Endothelial cell of umbilical vein (primary cell): Measurements from ENCODE around the gene RGS7. TPM values are rescaled to one million over a fixed set of nuclear protein-coding genes. Genes with fewer than 3 reads are reported as not detected.

Experiments used
- BruUV-seq: library from RNA; stranded (reverse); fragments of 400-500 nt; replicated peaks from 2 replicates; lab custom pipeline; 2021; lab: Mats Ljungman, UMichigan
- CTCF ChIA-PET: fragments of 300-600, 350-600 bp; sonication (Branson Sonifier 250); formaldehyde crosslinking; loops from one replicate; lab custom pipeline; 2021; ENCODE audit warnings: antibody characterized with exemption, inconsistent platforms; lab: Charles Lee
- POLR2A ChIA-PET: fragments of 300-600, 350-600 bp; sonication (Branson Sonifier 250); formaldehyde crosslinking; loops from one replicate; lab custom pipeline; 2021; ENCODE audit warnings: antibody characterized with exemption, inconsistent platforms; lab: Charles Lee
- DNase-seq: peaks from one replicate; pipeline ENCODE4 v3.0.0-alpha.2; 2011; ENCODE audit warnings: low read depth, low spot score
- FAIRE-seq: peaks from 2 replicates; lab custom pipeline; 2011; peaks lifted over from hg19 to GRCh38; lab: Jason Lieb, UNC
- H2AFZ ChIP-seq: 2 replicates; pipeline ENCODE4 v1.6.0; 2012; ENCODE audit warnings: low read depth, low read length, control low read depth, inconsistent platforms
- H3K27ac ChIP-seq: 2 replicates; pipeline ENCODE4 v1.5.1; 2011; ENCODE audit warnings: low read depth, mild to moderate bottlenecking, control low read depth, low read length, moderate library complexity; ENCODE audit not compliant: insufficient read depth
- H3K27me3 ChIP-seq, 2 experiments: 2 replicates each; pipeline versions ENCODE4 v1.6.0 to v1.6.1; 2011; ENCODE audit warnings: low read length in 2 of 2, mixed read lengths in 1 of 2; ENCODE audit not compliant: control insufficient read depth in 2 of 2, insufficient read depth in 2 of 2
- H3K36me3 ChIP-seq, 2 experiments: 2 replicates in 1 of 2; 3 replicates in 1 of 2; pipeline ENCODE4 v1.5.1; 2011; ENCODE audit warnings: low read length in 2 of 2, mild to moderate bottlenecking in 1 of 2, moderate library complexity in 1 of 2; ENCODE audit not compliant: control insufficient read depth in 2 of 2, insufficient read depth in 2 of 2; ENCODE audit errors: extremely low read depth in 1 of 2
- H3K4me1 ChIP-seq: 3 replicates; pipeline ENCODE4 v1.5.1; 2011; ENCODE audit warnings: mild to moderate bottlenecking, low read length; ENCODE audit not compliant: control insufficient read depth, insufficient read depth; ENCODE audit errors: extremely low read depth
- H3K4me2 ChIP-seq: 2 replicates; pipeline ENCODE4 v1.6.1; 2011; ENCODE audit warnings: low read length, control low read depth, mixed read lengths; ENCODE audit not compliant: insufficient read depth
- H3K4me3 ChIP-seq, 3 experiments: fragments of 200-600 bp in 1 of 3; sonication (generic), shearing (Covaris generic) in 1 of 3; replicated peaks in 1 of 3; 2 replicates each; pipeline ENCODE4 v1.5.1; 2011 to 2016; ENCODE audit warnings: control low read depth in 3 of 3, low read length in 3 of 3, mild to moderate bottlenecking in 2 of 3, inconsistent platforms in 1 of 3, low read depth in 1 of 3, moderate library complexity in 1 of 3; ENCODE audit not compliant: insufficient read depth in 1 of 3
- H3K79me2 ChIP-seq: 2 replicates; pipeline ENCODE4 v1.6.0; 2012; ENCODE audit warnings: low read length, inconsistent platforms; ENCODE audit not compliant: control insufficient read depth, insufficient read depth
- H3K9ac ChIP-seq: replicated peaks from 2 replicates; pipeline ENCODE3; 2011; ENCODE audit warnings: low read length, control low read depth; ENCODE audit not compliant: insufficient read depth; ENCODE audit errors: extremely low read depth
- H3K9me1 ChIP-seq: replicated peaks from 3 replicates; pipeline ENCODE4 v1.6.0; 2011; ENCODE audit warnings: mild to moderate bottlenecking, low read length; ENCODE audit not compliant: control insufficient read depth, insufficient read depth; ENCODE audit errors: extremely low read depth
- H3K9me3 ChIP-seq: replicated peaks from 2 replicates; pipeline ENCODE4 v1.5.1; 2012; ENCODE audit warnings: low read length, inconsistent platforms; ENCODE audit not compliant: control insufficient read depth, insufficient read depth
- H4K20me1 ChIP-seq: replicated peaks from 2 replicates; pipeline ENCODE3; 2011; ENCODE audit warnings: mild to moderate bottlenecking, low read length; ENCODE audit not compliant: control insufficient read depth, insufficient read depth; ENCODE audit errors: extremely low read depth
- CTCF ChIP-seq, 2 donors: IDR thresholded peaks; 1 replicate in 1 of 2; 2 replicates in 1 of 2; pipeline ENCODE4 v1.5.1; 2011; ENCODE audit warnings: low read length in 2 of 2, mild to moderate bottlenecking in 2 of 2, moderate library complexity in 2 of 2, control low read depth in 1 of 2, inconsistent platforms in 1 of 2, low read depth in 1 of 2; ENCODE audit not compliant: insufficient read depth in 1 of 2; ENCODE audit errors: extremely low read depth in 1 of 2
- EZH2 ChIP-seq: IDR thresholded peaks from 2 replicates; pipeline ENCODE4 v1.6.1; 2012; ENCODE audit warnings: borderline replicate concordance, low read depth, mild to moderate bottlenecking, moderate library complexity, low read length, inconsistent platforms; ENCODE audit not compliant: severe bottlenecking
- FOS ChIP-seq: IDR thresholded peaks from 2 replicates; pipeline ENCODE4 v1.6.1; 2011; ENCODE audit warnings: mild to moderate bottlenecking, low read length, moderate library complexity, borderline replicate concordance; ENCODE audit not compliant: insufficient read depth
- GATA2 ChIP-seq: IDR thresholded peaks from 2 replicates; pipeline ENCODE4 v1.7.0; 2011; ENCODE audit warnings: low read depth, mild to moderate bottlenecking, moderate library complexity, mixed read lengths, low read length; ENCODE audit not compliant: insufficient read length, insufficient read depth
- JUN ChIP-seq: IDR thresholded peaks from 2 replicates; pipeline ENCODE4 v1.6.1; 2011; ENCODE audit warnings: borderline replicate concordance, low read depth; ENCODE audit not compliant: insufficient read length, insufficient read depth
- MAX ChIP-seq: IDR thresholded peaks from 2 replicates; pipeline ENCODE4 v1.6.1; 2011; ENCODE audit not compliant: insufficient read depth, insufficient read length
- MYC ChIP-seq: IDR thresholded peaks from one replicate; pipeline ENCODE4 v1.6.1; 2011; ENCODE audit warnings: mild to moderate bottlenecking, low read depth, low read length
- POLR2A ChIP-seq: IDR thresholded peaks from 2 replicates; pipeline ENCODE4 v1.6.1; 2012; ENCODE audit warnings: low read depth, mild to moderate bottlenecking, control low read depth, low read length
- POLR2AphosphoS5 ChIP-seq: IDR thresholded peaks from 2 replicates; pipeline ENCODE4 v1.6.1; 2012; ENCODE audit warnings: low read depth, mild to moderate bottlenecking, control low read depth, low read length, moderate library complexity; ENCODE audit not compliant: insufficient read depth
- dilution Hi-C: fragments of 300-500 bp; cut with MboI; formaldehyde crosslinking; loops from one replicate; pipeline ENCODE4 v1.15.0; 2019; ENCODE audit warnings: low sequenced_read_pairs; ENCODE audit not compliant: extremely low pct_ligation_motif_present
- intact Hi-C: fragments of 100-400 bp; cut with micrococcal nuclease; formaldehyde crosslinking; loops from one replicate; pipeline ENCODE4 v1.10.0; 2022
- polyA plus RNA-seq, 4 experiments: library from polyadenylated mRNA; depleted of rRNA in 3 of 4; stranded (reverse) in 3 of 4; unstranded in 1 of 4; fragments of >200 nt; gene quantifications; 2 replicates each; pipeline versions ENCODE4 v1.2.1 to v1.2.3, GENCODE V29; 2011 to 2012; ENCODE audit warnings: missing spikeins in 1 of 4
- total RNA-seq: library from RNA; stranded (reverse); gene quantifications from 2 replicates; pipeline ENCODE4 v1.2.3, GENCODE V29; 2021

The RGS7 gene
- total and polyA plus RNA-seq, 2 donors (not counting 3 experiments of a cell fraction or from before 2014, with no cell fraction given), result 0.43 to 0.44 TPM

DNA sequence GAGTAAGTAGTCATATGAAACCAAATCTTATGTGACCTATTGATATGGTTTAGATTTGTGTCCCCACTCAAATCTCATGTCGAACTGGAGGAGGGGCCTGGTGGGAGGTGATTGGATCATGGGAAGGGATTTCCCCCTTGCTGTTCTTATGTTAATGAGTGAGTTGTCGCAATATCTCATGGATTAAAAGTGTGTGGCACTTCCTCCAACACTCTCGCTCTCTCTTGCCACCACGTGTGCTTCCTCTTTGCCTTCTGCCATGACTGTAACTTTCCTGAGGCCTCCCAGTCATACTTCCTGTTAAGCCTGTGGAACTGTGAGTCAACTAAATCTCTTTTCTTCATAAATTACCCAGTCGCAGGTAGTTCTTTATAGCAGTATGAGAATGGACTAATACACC lies 241.2 kb downstream of the RGS7 start:
- no peaks in the 10 kb centered on the region for H3K27me3 ChIP-seq
- no peaks in the 10 kb centered on the region for H3K4me1 ChIP-seq
- no peak overlapping the region for H2AFZ ChIP-seq
- H4K20me1 ChIP-seq, result no peaks in the 10 kb centered on the region
- no peak overlapping the region for H3K27ac ChIP-seq
- H3K9me3 ChIP-seq, result no peaks in the 10 kb centered on the region
- no peaks in the 10 kb centered on the region for H3K79me2 ChIP-seq
- DNase-seq (no peak), FAIRE-seq (no peak)
- TF ChIP-seq FOS, result peak; percentile 32
- no peak for TF ChIP-seq MYC
- TF ChIP-seq JUN, result no peak
- dilution Hi-C loops (no loop called here), intact Hi-C loops (no loop called here)
- no peak overlapping the region for H3K4me2 ChIP-seq
- ChIA-PET CTCF (no interaction called here), POLR2A (no interaction called here)
- H3K9me1 ChIP-seq, result no peaks in the 10 kb centered on the region
- no peaks in the 10 kb centered on the region for H3K36me3 ChIP-seq
- no TSS peak for BruUV-seq
- no peak overlapping the region for H3K9ac ChIP-seq
- H3K4me3 ChIP-seq, result no peak overlapping the region

DNA sequence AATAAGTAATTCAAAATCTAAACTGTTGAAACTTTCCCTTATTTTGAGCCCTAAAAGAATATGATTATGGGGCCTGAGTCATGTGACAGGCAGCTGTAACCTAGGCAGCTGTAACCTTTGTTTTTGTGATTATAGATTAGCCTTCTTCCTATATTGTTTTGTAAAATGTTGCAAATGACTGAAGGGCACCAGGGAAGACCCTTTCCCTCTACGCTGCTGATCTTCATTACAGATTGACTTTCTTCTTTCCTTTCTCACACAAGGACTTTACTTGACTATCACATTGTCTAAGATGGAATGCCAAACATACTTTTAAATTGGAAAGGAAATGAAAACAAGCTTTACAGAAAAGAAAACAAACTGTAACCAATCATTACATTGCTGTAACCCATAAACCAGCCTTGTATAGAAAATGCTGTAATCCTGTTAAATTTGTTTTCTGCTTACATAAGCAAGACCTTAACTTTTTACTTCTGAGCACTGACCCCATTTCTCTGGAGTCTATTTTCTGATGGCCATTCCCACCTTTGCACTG lies 242.2 kb downstream of the RGS7 start:
- ChIA-PET CTCF (no interaction called here), POLR2A (no interaction called here)
- Histone ChIP-seq H3K79me2 (no peaks in the 10 kb centered on the region), H3K4me3 (no peak overlapping the region), H3K9me1 (no peaks in the 10 kb centered on the region), H3K36me3 (no peaks in the 10 kb centered on the region), H3K27me3 (no peaks in the 10 kb centered on the region), H3K4me2 (no peak overlapping the region), H2AFZ (no peak overlapping the region), H3K4me1 (no peaks in the 10 kb centered on the region), H3K27ac (no peak overlapping the region), H3K9me3 (no peaks in the 10 kb centered on the region), H4K20me1 (no peaks in the 10 kb centered on the region), H3K9ac (no peak overlapping the region)
- DNase-seq, result no peak
- BruUV-seq, result no TSS peak
- TF ChIP-seq CTCF (IDR thresholded peaks at IDR 0.05; ENCODE audit: extremely low read depth in 1 of 2, insufficient read depth in 1 of 2, low read depth in 1 of 2, low read length in 2 of 2) (no peak), FOS (no peak), MYC (no peak), GATA2 (no peak), EZH2 (no peak), JUN (no peak), MAX (no peak), POLR2AphosphoS5 (no peak), POLR2A (no peak)
- dilution Hi-C loops, result no loop called here
- no peak for FAIRE-seq
- intact Hi-C loops, result no loop called here
